Liver (tissue), 3 donors: ENCODE data around the gene GLIPR1L2.
"Not testable (repeated sequence)": the region's sequence is repeated elsewhere in the genome, so short reads cannot be mapped to it uniquely, and the experiment has no call there.

ENCODE experiments used
- EGR1 ChIP-seq, 2 donors: IDR thresholded peaks; 2 replicates each; pipeline ENCODE4 v1.6.1; 2016 to 2018; ENCODE audit warnings: antibody characterized with exemption in 2 of 2, low read depth in 2 of 2
- FOXA1 ChIP-seq: IDR thresholded peaks from 2 replicates; pipeline ENCODE4 v1.6.1; 2016; ENCODE audit warnings: antibody characterized with exemption
- GABPA ChIP-seq, 2 donors: IDR thresholded peaks in 1 of 2; conservative IDR thresholded peaks in 1 of 2; 2 replicates each; pipeline ENCODE4 v1.6.1; 2016; ENCODE audit warnings: antibody characterized with exemption in 2 of 2, mild to moderate bottlenecking in 1 of 2, moderate library complexity in 1 of 2
- JUND ChIP-seq, 2 donors: IDR thresholded peaks; 2 replicates each; pipeline ENCODE4 v1.6.1; 2016; ENCODE audit warnings: antibody characterized with exemption in 2 of 2
- MAX ChIP-seq: IDR thresholded peaks from 2 replicates; pipeline ENCODE4 v1.6.1; 2016; ENCODE audit warnings: antibody characterized with exemption
- RAD21 ChIP-seq, 2 donors: IDR thresholded peaks; 2 replicates each; pipeline ENCODE4 v1.6.1; 2016; ENCODE audit warnings: antibody characterized with exemption in 2 of 2, mild to moderate bottlenecking in 2 of 2
- SP1 ChIP-seq: IDR thresholded peaks from 2 replicates; pipeline ENCODE4 v1.6.1; 2018; ENCODE audit warnings: antibody characterized with exemption, mild to moderate bottlenecking
- TAF1 ChIP-seq: conservative IDR thresholded peaks from 2 replicates; pipeline ENCODE4 v1.6.1; 2016; ENCODE audit warnings: antibody characterized with exemption, mild to moderate bottlenecking
- YY1 ChIP-seq: IDR thresholded peaks from 2 replicates; pipeline ENCODE4 v1.6.1; 2016; ENCODE audit warnings: antibody characterized with exemption, mild to moderate bottlenecking
- TF ChIP-seq, protein P1 (sequence below): fragments of 150-350 bp; IDR thresholded peaks from 2 replicates; pipeline ENCODE4 v1.5.1; 2017; ENCODE audit warnings: improper control_type of control experiment, low read depth, low read length; ENCODE audit not compliant: missing input control
- TF ChIP-seq, protein P2 (sequence below): IDR thresholded peaks from 2 replicates; pipeline ENCODE4 v1.6.1; 2016; ENCODE audit warnings: antibody characterized with exemption, mild to moderate bottlenecking
- TF ChIP-seq, protein P3 (sequence below): IDR thresholded peaks from 2 replicates; pipeline ENCODE4 v1.6.1; 2016; ENCODE audit warnings: antibody characterized with exemption
- TF ChIP-seq, protein P4 (sequence below): IDR thresholded peaks from 2 replicates; pipeline ENCODE4 v1.6.1; 2016; ENCODE audit warnings: antibody characterized with exemption
- donor health status: healthy.
- donor health status: healthy.

- TF ChIP-seq EGR1 (IDR thresholded peaks at IDR 0.05; ENCODE audit: low read depth in 2 of 2); RAD21 (IDR thresholded peaks at IDR 0.05); GABPA (IDR thresholded peaks at IDR 0.05 in 1 of 2, conservative IDR thresholded peaks at IDR 0.05 in 1 of 2); YY1; MAX; SP1; TAF1; JUND (IDR thresholded peaks at IDR 0.05); FOXA1: not testable (repeated sequence)
- TF ChIP-seq, protein P1, sequence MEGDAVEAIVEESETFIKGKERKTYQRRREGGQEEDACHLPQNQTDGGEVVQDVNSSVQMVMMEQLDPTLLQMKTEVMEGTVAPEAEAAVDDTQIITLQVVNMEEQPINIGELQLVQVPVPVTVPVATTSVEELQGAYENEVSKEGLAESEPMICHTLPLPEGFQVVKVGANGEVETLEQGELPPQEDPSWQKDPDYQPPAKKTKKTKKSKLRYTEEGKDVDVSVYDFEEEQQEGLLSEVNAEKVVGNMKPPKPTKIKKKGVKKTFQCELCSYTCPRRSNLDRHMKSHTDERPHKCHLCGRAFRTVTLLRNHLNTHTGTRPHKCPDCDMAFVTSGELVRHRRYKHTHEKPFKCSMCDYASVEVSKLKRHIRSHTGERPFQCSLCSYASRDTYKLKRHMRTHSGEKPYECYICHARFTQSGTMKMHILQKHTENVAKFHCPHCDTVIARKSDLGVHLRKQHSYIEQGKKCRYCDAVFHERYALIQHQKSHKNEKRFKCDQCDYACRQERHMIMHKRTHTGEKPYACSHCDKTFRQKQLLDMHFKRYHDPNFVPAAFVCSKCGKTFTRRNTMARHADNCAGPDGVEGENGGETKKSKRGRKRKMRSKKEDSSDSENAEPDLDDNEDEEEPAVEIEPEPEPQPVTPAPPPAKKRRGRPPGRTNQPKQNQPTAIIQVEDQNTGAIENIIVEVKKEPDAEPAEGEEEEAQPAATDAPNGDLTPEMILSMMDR, result not testable (repeated sequence)
- TF ChIP-seq, protein P2, sequence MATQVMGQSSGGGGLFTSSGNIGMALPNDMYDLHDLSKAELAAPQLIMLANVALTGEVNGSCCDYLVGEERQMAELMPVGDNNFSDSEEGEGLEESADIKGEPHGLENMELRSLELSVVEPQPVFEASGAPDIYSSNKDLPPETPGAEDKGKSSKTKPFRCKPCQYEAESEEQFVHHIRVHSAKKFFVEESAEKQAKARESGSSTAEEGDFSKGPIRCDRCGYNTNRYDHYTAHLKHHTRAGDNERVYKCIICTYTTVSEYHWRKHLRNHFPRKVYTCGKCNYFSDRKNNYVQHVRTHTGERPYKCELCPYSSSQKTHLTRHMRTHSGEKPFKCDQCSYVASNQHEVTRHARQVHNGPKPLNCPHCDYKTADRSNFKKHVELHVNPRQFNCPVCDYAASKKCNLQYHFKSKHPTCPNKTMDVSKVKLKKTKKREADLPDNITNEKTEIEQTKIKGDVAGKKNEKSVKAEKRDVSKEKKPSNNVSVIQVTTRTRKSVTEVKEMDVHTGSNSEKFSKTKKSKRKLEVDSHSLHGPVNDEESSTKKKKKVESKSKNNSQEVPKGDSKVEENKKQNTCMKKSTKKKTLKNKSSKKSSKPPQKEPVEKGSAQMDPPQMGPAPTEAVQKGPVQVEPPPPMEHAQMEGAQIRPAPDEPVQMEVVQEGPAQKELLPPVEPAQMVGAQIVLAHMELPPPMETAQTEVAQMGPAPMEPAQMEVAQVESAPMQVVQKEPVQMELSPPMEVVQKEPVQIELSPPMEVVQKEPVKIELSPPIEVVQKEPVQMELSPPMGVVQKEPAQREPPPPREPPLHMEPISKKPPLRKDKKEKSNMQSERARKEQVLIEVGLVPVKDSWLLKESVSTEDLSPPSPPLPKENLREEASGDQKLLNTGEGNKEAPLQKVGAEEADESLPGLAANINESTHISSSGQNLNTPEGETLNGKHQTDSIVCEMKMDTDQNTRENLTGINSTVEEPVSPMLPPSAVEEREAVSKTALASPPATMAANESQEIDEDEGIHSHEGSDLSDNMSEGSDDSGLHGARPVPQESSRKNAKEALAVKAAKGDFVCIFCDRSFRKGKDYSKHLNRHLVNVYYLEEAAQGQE, result not testable (repeated sequence)
- TF ChIP-seq, protein P3, sequence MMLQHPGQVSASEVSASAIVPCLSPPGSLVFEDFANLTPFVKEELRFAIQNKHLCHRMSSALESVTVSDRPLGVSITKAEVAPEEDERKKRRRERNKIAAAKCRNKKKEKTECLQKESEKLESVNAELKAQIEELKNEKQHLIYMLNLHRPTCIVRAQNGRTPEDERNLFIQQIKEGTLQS, result not testable (repeated sequence)
- TF ChIP-seq, protein P4, sequence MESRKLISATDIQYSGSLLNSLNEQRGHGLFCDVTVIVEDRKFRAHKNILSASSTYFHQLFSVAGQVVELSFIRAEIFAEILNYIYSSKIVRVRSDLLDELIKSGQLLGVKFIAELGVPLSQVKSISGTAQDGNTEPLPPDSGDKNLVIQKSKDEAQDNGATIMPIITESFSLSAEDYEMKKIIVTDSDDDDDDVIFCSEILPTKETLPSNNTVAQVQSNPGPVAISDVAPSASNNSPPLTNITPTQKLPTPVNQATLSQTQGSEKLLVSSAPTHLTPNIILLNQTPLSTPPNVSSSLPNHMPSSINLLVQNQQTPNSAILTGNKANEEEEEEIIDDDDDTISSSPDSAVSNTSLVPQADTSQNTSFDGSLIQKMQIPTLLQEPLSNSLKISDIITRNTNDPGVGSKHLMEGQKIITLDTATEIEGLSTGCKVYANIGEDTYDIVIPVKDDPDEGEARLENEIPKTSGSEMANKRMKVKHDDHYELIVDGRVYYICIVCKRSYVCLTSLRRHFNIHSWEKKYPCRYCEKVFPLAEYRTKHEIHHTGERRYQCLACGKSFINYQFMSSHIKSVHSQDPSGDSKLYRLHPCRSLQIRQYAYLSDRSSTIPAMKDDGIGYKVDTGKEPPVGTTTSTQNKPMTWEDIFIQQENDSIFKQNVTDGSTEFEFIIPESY, result not testable (repeated sequence)
Measured at GRCh38 chr12:75445137-75445507, 54.2 kb downstream of the GLIPR1L2 start.
